HEK293T (cell line): ENCODE results near the gene AGBL4.

ENCODE experiments used
- CTCF ChIA-PET: fragments of 350-600 bp; formaldehyde crosslinking; extraction: SDS; loops from one replicate; lab custom pipeline; 2021; ENCODE audit warnings: antibody characterized with exemption, inconsistent platforms; lab: Yijun Ruan, JAX
- POLR2A ChIA-PET: fragments of 350-600 bp; formaldehyde crosslinking; extraction: SDS; loops from one replicate; lab custom pipeline; 2020; ENCODE audit warnings: antibody characterized with exemption, inconsistent platforms; lab: Yijun Ruan, JAX
- DNase-seq: peaks from one replicate; pipeline ENCODE4 v3.0.0; 2012; ENCODE audit warnings: mixed read lengths; ENCODE audit errors: extremely low spot score
- ARNT ChIP-seq: fragments of 450-650 bp; IDR thresholded peaks from 2 replicates; pipeline ENCODE4 v1.6.1; 2017; ENCODE audit warnings: mild to moderate bottlenecking
- BHLHE40 ChIP-seq: fragments of 450-650 bp; IDR thresholded peaks from 2 replicates; pipeline ENCODE4 v1.6.1; 2016; ENCODE audit warnings: mild to moderate bottlenecking, moderate library complexity, borderline replicate concordance
- CTBP1 ChIP-seq: fragments of 450-650 bp; IDR thresholded peaks from 2 replicates; pipeline ENCODE4 v1.6.1; 2016; ENCODE audit warnings: borderline replicate concordance
- ELF4 ChIP-seq: fragments of 450-650 bp; IDR thresholded peaks from 2 replicates; pipeline ENCODE4 v1.6.1; 2017; ENCODE audit warnings: antibody characterized with exemption
- FOXA1 ChIP-seq: fragments of 450-650 bp; IDR thresholded peaks from 2 replicates; pipeline ENCODE4 v1.6.1; 2016; ENCODE audit warnings: mild to moderate bottlenecking
- FOXK2 ChIP-seq: fragments of 450-650 bp; IDR thresholded peaks from 2 replicates; pipeline ENCODE4 v1.6.1; 2016; ENCODE audit warnings: mild to moderate bottlenecking
- FOXM1 ChIP-seq: fragments of 450-650 bp; IDR thresholded peaks from 2 replicates; pipeline ENCODE4 v1.6.1; 2017; ENCODE audit warnings: mild to moderate bottlenecking, borderline replicate concordance
- HDGF ChIP-seq: fragments of 450-650 bp; IDR thresholded peaks from 2 replicates; pipeline ENCODE4 v1.6.1; 2017; ENCODE audit warnings: antibody characterized with exemption, borderline replicate concordance
- L3MBTL2 ChIP-seq: fragments of 450-650 bp; conservative IDR thresholded peaks from 2 replicates; pipeline ENCODE4 v1.6.1; 2016; ENCODE audit warnings: mild to moderate bottlenecking
- LEF1 ChIP-seq: fragments of 450-650 bp; IDR thresholded peaks from 2 replicates; pipeline ENCODE4 v1.6.1; 2017; ENCODE audit warnings: mild to moderate bottlenecking, borderline replicate concordance
- NFRKB ChIP-seq: fragments of 450-650 bp; IDR thresholded peaks from 2 replicates; pipeline ENCODE4 v1.6.1; 2016; ENCODE audit warnings: mild to moderate bottlenecking, moderate library complexity
- PKNOX1 ChIP-seq: fragments of 450-650 bp; IDR thresholded peaks from 2 replicates; pipeline ENCODE4 v1.6.1; 2016
- SP1 ChIP-seq: fragments of 450-650 bp; IDR thresholded peaks from 2 replicates; pipeline ENCODE4 v1.6.1; 2017
- SUZ12 ChIP-seq: fragments of 450-650 bp; IDR thresholded peaks from 2 replicates; pipeline ENCODE4 v1.6.1; 2016; ENCODE audit warnings: mild to moderate bottlenecking
- TARDBP ChIP-seq: fragments of 450-650 bp; IDR thresholded peaks from 2 replicates; pipeline ENCODE4 v1.6.1; 2016
- ZNF384 ChIP-seq: fragments of 450-650 bp; IDR thresholded peaks from 2 replicates; pipeline ENCODE4 v1.6.1; 2016

Gene AGBL4

GRCh38 chr1:48572134-48572533 lies 1451.6 kb downstream of the AGBL4 start:
- ChIA-PET POLR2A (interaction anchor here (0.7 kb wide), 1 partner anchor 246 kb away, joined by 3 read pairs; no protein-coding TSS in a partner anchor), CTCF (interaction anchor here (1.1 to 2.4 kb wide), 9 partner anchors 12 to 1777 kb away, joined by 3 to 17 read pairs (median 5); no protein-coding TSS in a partner anchor)
- DNase-seq, result no peak
- TF ChIP-seq TARDBP, result no peak
- TF ChIP-seq LEF1, result no peak

- CTCF ChIA-PET, result interaction anchor here (0.7 to 2.4 kb wide), 5 partner anchors 41 to 246 kb away, joined by 3 to 12 read pairs (median 3); no protein-coding TSS in a partner anchor
- TF ChIP-seq ELF4 (no peak), SP1 (no peak), L3MBTL2 (no peak), FOXA1 (no peak), SUZ12 (no peak), CTBP1 (no peak)
- no peak for DNase-seq
- POLR2A ChIA-PET, result interaction anchor here (0.7 kb wide), 1 partner anchor 247 kb away, joined by 3 read pairs; no protein-coding TSS in a partner anchor
Observed at GRCh38 chr1:48571303-48571987, 1452.3 kb downstream of the AGBL4 start.

- POLR2A ChIA-PET, result no interaction called here
- TF ChIP-seq TARDBP, result no peak
- no peak for TF ChIP-seq PKNOX1
- TF ChIP-seq BHLHE40, result no peak
- no peak for TF ChIP-seq ELF4
- no peak for TF ChIP-seq FOXA1
- TF ChIP-seq LEF1, result no peak
- TF ChIP-seq FOXK2, result no peak
- TF ChIP-seq SUZ12, result no peak
- no peak for TF ChIP-seq HDGF
- TF ChIP-seq ARNT, result no peak
- TF ChIP-seq ZNF384, result no peak
- no peak for TF ChIP-seq SP1
- TF ChIP-seq CTBP1, result no peak
- TF ChIP-seq L3MBTL2, result no peak
- TF ChIP-seq NFRKB, result no peak
- TF ChIP-seq FOXM1, result no peak
- CTCF ChIA-PET, result interaction anchor here (0.7 to 2.4 kb wide), 3 partner anchors 40 to 247 kb away, joined by 3 to 11 read pairs (median 3); no protein-coding TSS in a partner anchor
- no peak for DNase-seq
Observed at GRCh38 chr1:48570568-48570967, 1453.2 kb downstream of the AGBL4 start.

GRCh38 chr1:48568501-48568900 lies 1455.3 kb downstream of the AGBL4 start:
- ChIA-PET POLR2A (no interaction called here), CTCF (no interaction called here)
- no peak for TF ChIP-seq FOXK2
- TF ChIP-seq L3MBTL2, result no peak
- TF ChIP-seq ELF4, result no peak
- TF ChIP-seq LEF1, result no peak
- no peak for TF ChIP-seq HDGF
- TF ChIP-seq FOXM1, result no peak
- TF ChIP-seq SUZ12, result no peak
- TF ChIP-seq CTBP1, result no peak
- no peak for TF ChIP-seq PKNOX1
- TF ChIP-seq ZNF384, result no peak
- TF ChIP-seq BHLHE40, result no peak
- no peak for TF ChIP-seq NFRKB
- no peak for TF ChIP-seq TARDBP
- no peak for TF ChIP-seq FOXA1
- TF ChIP-seq SP1, result no peak
- no peak for TF ChIP-seq ARNT
- DNase-seq, result no peak

GRCh38 chr1:48566492-48566891 lies 1457.3 kb downstream of the AGBL4 start:
- DNase-seq, result no peak
- CTCF ChIA-PET, result no interaction called here
- POLR2A ChIA-PET, result no interaction called here

GRCh38 chr1:48563021-48563420 lies 1460.7 kb downstream of the AGBL4 start:
- ChIA-PET POLR2A (no interaction called here), CTCF (no interaction called here)
- TF ChIP-seq HDGF, result no peak
- TF ChIP-seq TARDBP, result no peak
- TF ChIP-seq FOXA1, result no peak
- TF ChIP-seq SP1, result no peak
- no peak for TF ChIP-seq ZNF384
- TF ChIP-seq ARNT, result no peak
- no peak for DNase-seq

More at GRCh38 chr1:48566492-48566891, 1457.3 kb downstream of the AGBL4 start:
- TF ChIP-seq ELF4 (no peak), TARDBP (no peak), CTBP1 (no peak), FOXM1 (no peak)

GRCh38 chr1:48561444-48561843 lies 1462.3 kb downstream of the AGBL4 start:
- no peak for TF ChIP-seq ELF4
- no peak for TF ChIP-seq ARNT
- no peak for TF ChIP-seq HDGF
- no peak for TF ChIP-seq CTBP1
- TF ChIP-seq BHLHE40, result no peak
- no peak for TF ChIP-seq TARDBP
- no peak for TF ChIP-seq PKNOX1
- TF ChIP-seq SP1, result no peak
- no peak for TF ChIP-seq NFRKB
- no peak for TF ChIP-seq SUZ12
- no peak for TF ChIP-seq L3MBTL2
- TF ChIP-seq FOXA1, result no peak
- DNase-seq, result no peak
- POLR2A ChIA-PET, result no interaction called here
- CTCF ChIA-PET, result no interaction called here
